Calu3 (cell line): ENCODE measurements around the gene HNRNPH1. TPM values are rescaled to one million over a fixed set of nuclear protein-coding genes. Genes with fewer than 3 reads are reported as not detected.

ENCODE experiments used
- BruUV-seq: library from RNA; stranded (reverse); fragments of 400-500 nt; replicated peaks from 2 replicates; lab custom pipeline; 2021; lab: Mats Ljungman, UMichigan
- CTCF ChIA-PET: fragments of 300-600 bp; sonication (Branson Sonifier 250); formaldehyde crosslinking; loops from one replicate; lab custom pipeline; 2022; ENCODE audit warnings: antibody characterized with exemption; lab: Charles Lee
- DNase-seq: peaks from one replicate; pipeline ENCODE4 v3.0.0; 2022
- H3K27ac Mint-ChIP-seq: one replicate; pipeline ENCODE4 v1.8.0; 2022; ENCODE audit warnings: mixed read lengths; ENCODE audit not compliant: unreplicated experiment
- H3K27me3 Mint-ChIP-seq: one replicate; pipeline ENCODE4 v1.8.0; 2022; ENCODE audit warnings: mixed read lengths; ENCODE audit not compliant: unreplicated experiment
- H3K36me3 Mint-ChIP-seq: one replicate; pipeline ENCODE4 v1.8.0; 2022; ENCODE audit warnings: mild to moderate bottlenecking, moderate library complexity, mixed read lengths; ENCODE audit not compliant: insufficient read depth, unreplicated experiment
- H3K4me1 Mint-ChIP-seq: one replicate; pipeline ENCODE4 v1.8.0; 2022; ENCODE audit warnings: mild to moderate bottlenecking, low read depth, mixed read lengths; ENCODE audit not compliant: unreplicated experiment
- H3K4me3 Mint-ChIP-seq: one replicate; pipeline ENCODE4 v1.8.0; 2022; ENCODE audit warnings: mild to moderate bottlenecking, low read depth, moderate library complexity, mixed read lengths; ENCODE audit not compliant: unreplicated experiment
- H3K9me3 Mint-ChIP-seq: one replicate; pipeline ENCODE4 v1.8.0; 2022; ENCODE audit warnings: low read depth, mixed read lengths; ENCODE audit not compliant: unreplicated experiment
- intact Hi-C: fragments of 100-400 bp; cut with micrococcal nuclease; formaldehyde crosslinking; loops from one replicate; pipeline ENCODE4 v1.10.0; 2022; ENCODE audit not compliant: unreplicated experiment
- total RNA-seq: library from RNA; stranded (reverse); gene quantifications from 2 replicates; pipeline ENCODE4 v1.2.3, GENCODE V29; 2022
- TF ChIP-seq, protein P1 (sequence below): fragments of 200-600 bp; IDR thresholded peaks from one replicate; pipeline ENCODE4 v1.8.0; 2022; ENCODE audit warnings: antibody characterized with exemption; ENCODE audit not compliant: unreplicated experiment

HNRNPH1 gene
- total RNA-seq, 1 experiment from 2014 or later: 870 TPM

DNA sequence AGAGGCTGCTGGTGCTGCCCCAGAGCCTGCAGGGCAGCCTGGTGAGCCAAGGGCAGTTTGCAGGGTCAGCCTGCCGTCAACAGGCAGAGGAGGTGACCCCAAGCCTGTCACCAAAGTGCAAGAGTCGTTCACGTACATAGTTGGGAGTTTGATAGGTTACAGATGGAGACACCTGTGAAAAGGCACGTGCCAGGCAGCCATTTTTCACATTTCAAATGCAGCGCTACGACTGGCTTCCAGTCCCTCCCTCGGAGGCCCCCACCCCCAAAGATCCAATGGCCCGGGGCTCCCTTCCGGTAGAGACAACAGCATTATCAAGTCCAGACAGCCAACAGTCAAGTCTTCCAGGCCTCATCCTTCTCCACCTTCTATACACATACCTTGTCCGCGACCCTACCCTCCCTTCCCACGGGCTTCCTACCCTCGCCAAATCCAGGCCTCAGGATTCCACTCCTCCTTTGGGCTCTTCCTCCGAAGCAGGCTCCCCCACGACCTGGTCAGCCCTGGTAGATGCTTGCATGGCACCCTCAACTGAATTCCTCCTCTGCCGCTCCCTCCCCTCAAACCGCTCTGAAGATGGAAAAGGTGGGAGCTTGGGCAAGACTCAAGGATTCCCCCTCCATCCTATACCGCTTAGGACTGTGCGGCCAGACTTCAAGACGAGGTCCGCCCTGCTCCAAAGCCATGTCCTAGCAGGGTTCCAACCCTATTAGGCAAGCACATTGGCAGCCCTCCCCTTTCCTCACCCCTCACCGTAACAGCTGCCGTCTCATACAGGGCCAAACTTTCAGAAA lies 13.2 kb downstream of the HNRNPH1 start:
- H3K4me3 Mint-ChIP-seq: no peak overlapping the region
- H3K36me3 Mint-ChIP-seq: peaks cover 99% of the 10 kb centered on the region

DNA sequence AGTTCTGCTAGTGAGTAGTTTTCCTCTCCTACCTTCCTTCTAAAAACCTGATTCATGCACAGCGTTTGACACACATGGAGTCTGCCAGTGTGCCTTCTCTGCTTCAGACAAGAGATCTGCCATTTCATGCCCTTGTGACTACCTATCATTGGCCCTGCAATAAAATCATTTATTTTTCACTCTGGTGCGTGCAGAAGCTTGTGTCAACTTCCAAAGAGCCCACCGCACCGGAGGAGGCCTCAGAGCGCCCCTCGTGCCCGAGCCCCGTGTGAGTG lies 13.7 kb downstream of the HNRNPH1 start:
- TF ChIP-seq, protein P1, sequence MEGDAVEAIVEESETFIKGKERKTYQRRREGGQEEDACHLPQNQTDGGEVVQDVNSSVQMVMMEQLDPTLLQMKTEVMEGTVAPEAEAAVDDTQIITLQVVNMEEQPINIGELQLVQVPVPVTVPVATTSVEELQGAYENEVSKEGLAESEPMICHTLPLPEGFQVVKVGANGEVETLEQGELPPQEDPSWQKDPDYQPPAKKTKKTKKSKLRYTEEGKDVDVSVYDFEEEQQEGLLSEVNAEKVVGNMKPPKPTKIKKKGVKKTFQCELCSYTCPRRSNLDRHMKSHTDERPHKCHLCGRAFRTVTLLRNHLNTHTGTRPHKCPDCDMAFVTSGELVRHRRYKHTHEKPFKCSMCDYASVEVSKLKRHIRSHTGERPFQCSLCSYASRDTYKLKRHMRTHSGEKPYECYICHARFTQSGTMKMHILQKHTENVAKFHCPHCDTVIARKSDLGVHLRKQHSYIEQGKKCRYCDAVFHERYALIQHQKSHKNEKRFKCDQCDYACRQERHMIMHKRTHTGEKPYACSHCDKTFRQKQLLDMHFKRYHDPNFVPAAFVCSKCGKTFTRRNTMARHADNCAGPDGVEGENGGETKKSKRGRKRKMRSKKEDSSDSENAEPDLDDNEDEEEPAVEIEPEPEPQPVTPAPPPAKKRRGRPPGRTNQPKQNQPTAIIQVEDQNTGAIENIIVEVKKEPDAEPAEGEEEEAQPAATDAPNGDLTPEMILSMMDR: no peak
- H3K9me3 Mint-ChIP-seq: no peaks in the 10 kb centered on the region
- H3K4me3 Mint-ChIP-seq: no peak overlapping the region
- peaks cover 98% of the 10 kb centered on the region for H3K36me3 Mint-ChIP-seq
- H3K27ac Mint-ChIP-seq: peak overlapping the region; percentile 28
- BruUV-seq: no TSS peak
- H3K4me1 Mint-ChIP-seq: peaks cover 16% of the 10 kb centered on the region
- no peak for DNase-seq
- intact Hi-C loops: no loop called here
- CTCF ChIA-PET: no interaction called here
- no peaks in the 10 kb centered on the region for H3K27me3 Mint-ChIP-seq

More for the DNA sequence above, 13.2 kb downstream of the HNRNPH1 start:
- CTCF ChIA-PET: interaction anchor here (1.6 kb wide), 1 partner anchor 8 kb away, joined by 3 read pairs; no protein-coding TSS in a partner anchor
- TF ChIP-seq, protein P1: no peak
- no peaks in the 10 kb centered on the region for H3K27me3 Mint-ChIP-seq
- no TSS peak for BruUV-seq
- intact Hi-C loops: no loop called here
- H3K9me3 Mint-ChIP-seq: no peaks in the 10 kb centered on the region
- no peak for DNase-seq
- peaks cover 16% of the 10 kb centered on the region for H3K4me1 Mint-ChIP-seq
- peak overlapping the region; percentile 52 for H3K27ac Mint-ChIP-seq

- no TSS peak for BruUV-seq
- Mint-ChIP-seq H3K4me3 (no peak overlapping the region), H3K27ac (no peak overlapping the region), H3K4me1 (peaks cover 13% of the 10 kb centered on the region), H3K9me3 (no peaks in the 10 kb centered on the region), H3K36me3 (peaks cover 98% of the 10 kb centered on the region), H3K27me3 (no peaks in the 10 kb centered on the region)
- TF ChIP-seq, protein P1: no peak
- no peak for DNase-seq
- intact Hi-C loops: no loop called here
- CTCF ChIA-PET: no interaction called here
Observed at GRCh38 chr5:179608131-179608581, 15.3 kb downstream of the HNRNPH1 start.

- H3K36me3 Mint-ChIP-seq: peaks cover 98% of the 10 kb centered on the region
- TF ChIP-seq, protein P1: no peak
Observed at GRCh38 chr5:179607160-179607931, 16.1 kb downstream of the HNRNPH1 start.

More at GRCh38 chr5:179607160-179607931, 16.1 kb downstream of the HNRNPH1 start:
- Mint-ChIP-seq H3K4me1 (peaks cover 8% of the 10 kb centered on the region), H3K4me3 (no peak overlapping the region), H3K9me3 (no peaks in the 10 kb centered on the region), H3K27ac (no peak overlapping the region), H3K27me3 (no peaks in the 10 kb centered on the region)
- no TSS peak for BruUV-seq
- CTCF ChIA-PET: no interaction called here
- DNase-seq: no peak
- intact Hi-C loops: no loop called here
